HepG2 (cell line): Measurements from ENCODE around the gene NGFR. TPM values are rescaled to one million over a fixed set of nuclear protein-coding genes. Genes with fewer than 3 reads are reported as not detected.
A peak's percentile ranks its signal among the peaks of the same experiment; 100 is the strongest.

Source experiments
- ATAC-seq: fragments of 200-7000 bp; cut with Tn5 transposase; 3 replicates; pipeline ENCODE4 v1.9.1; 2020; ENCODE audit warnings: mild to moderate bottlenecking, moderate library complexity
- BruUV-seq: library from RNA; stranded (reverse); fragments of 400-500 nt; replicated peaks from 2 replicates; lab custom pipeline; 2021; lab: Mats Ljungman, UMichigan
- CTCF ChIA-PET: fragments of 300-600 bp; formaldehyde crosslinking; extraction: SDS; loops from one replicate; lab custom pipeline; 2021; ENCODE audit warnings: low total read pairs, inconsistent platforms, low intra/inter-chr PET ratio; lab: Yijun Ruan, JAX
- POLR2A ChIA-PET: fragments of 350-600 bp; sonication (Branson Sonifier 250); formaldehyde crosslinking; loops from one replicate; lab custom pipeline; 2020; ENCODE audit warnings: antibody characterized with exemption, inconsistent platforms; lab: Yijun Ruan, JAX
- DNase-seq: peaks from one replicate; pipeline ENCODE4 v3.0.0-alpha.2; 2015; ENCODE audit warnings: low spot score
- FAIRE-seq: peaks from 3 replicates; lab custom pipeline; 2011; peaks lifted over from hg19 to GRCh38; lab: Jason Lieb, UNC
- H2AFZ ChIP-seq: one replicate; pipeline ENCODE4 v1.6.1; 2011; ENCODE audit warnings: low read length, inconsistent platforms
- H3K27ac ChIP-seq: fragments of 300-600 bp; 3 replicates; pipeline ENCODE4 v1.8.0; 2011; ENCODE audit warnings: mixed run types, mild to moderate bottlenecking, mixed read lengths, low read length, inconsistent platforms; ENCODE audit not compliant: insufficient read depth; ENCODE audit errors: extremely low read length
- H3K27me3 ChIP-seq, 2 experiments: fragments of 200-600 bp in 1 of 2; 2 replicates in 1 of 2; 3 replicates in 1 of 2; pipeline versions ENCODE4 v1.6.0 to v1.8.0; 2011; ENCODE audit warnings: low read length in 2 of 2, mild to moderate bottlenecking in 2 of 2, moderate library complexity in 2 of 2, inconsistent platforms in 1 of 2; ENCODE audit not compliant: insufficient read depth in 2 of 2, control insufficient read depth in 1 of 2
- H3K36me3 ChIP-seq, 2 experiments: fragments of 200-600 bp in 1 of 2; replicated peaks in 1 of 2; 2 replicates in 1 of 2; 3 replicates in 1 of 2; pipeline versions ENCODE4 v1.5.1 to v1.8.0; 2011; ENCODE audit warnings: low read length in 2 of 2, inconsistent platforms in 1 of 2; ENCODE audit not compliant: insufficient read depth in 2 of 2, control insufficient read depth in 1 of 2
- H3K4me1 ChIP-seq: 2 replicates; pipeline ENCODE4 v1.5.1; 2012; ENCODE audit warnings: low read length, inconsistent platforms; ENCODE audit not compliant: insufficient read depth
- H3K4me2 ChIP-seq: 2 replicates; pipeline ENCODE4 v1.6.0; 2011; ENCODE audit warnings: low read depth, low read length, inconsistent platforms
- H3K4me3 ChIP-seq, 3 experiments: fragments of 200-600 bp in 1 of 3; sonication (generic), shearing (Covaris generic) in 1 of 3; replicated peaks in 1 of 3; 2 replicates each; pipeline ENCODE4 v1.5.1; 2011 to 2016; ENCODE audit warnings: low read length in 3 of 3, inconsistent platforms in 2 of 3, low read depth in 2 of 3, mild to moderate bottlenecking in 2 of 3, control low read depth in 1 of 3, mixed read lengths in 1 of 3; ENCODE audit not compliant: insufficient read depth in 1 of 3
- H3K79me2 ChIP-seq: one replicate; pipeline ENCODE4 v1.6.1; 2011; ENCODE audit warnings: low read length, inconsistent platforms; ENCODE audit not compliant: insufficient read depth
- H3K9ac ChIP-seq: 2 replicates; pipeline ENCODE4 v1.6.0; 2011; ENCODE audit warnings: mild to moderate bottlenecking, low read depth, low read length, inconsistent platforms; ENCODE audit not compliant: insufficient read depth
- H3K9me3 ChIP-seq: 2 replicates; pipeline ENCODE4 v1.5.1; 2012; ENCODE audit warnings: mild to moderate bottlenecking, low read length
- H4K20me1 ChIP-seq: 2 replicates; pipeline ENCODE4 v1.6.0; 2011; ENCODE audit warnings: inconsistent platforms, mild to moderate bottlenecking, low read length, moderate library complexity; ENCODE audit not compliant: insufficient read depth
- BCL6 ChIP-seq: IDR thresholded peaks from 2 replicates; pipeline ENCODE4 v1.6.1; 2016; ENCODE audit warnings: missing genetic modification reagents, missing compliant biosample characterization
- ETV5 ChIP-seq: IDR thresholded peaks from 2 replicates; pipeline ENCODE4 v1.6.1; 2018; ENCODE audit warnings: missing biosample characterization, missing genetic modification reagents, inconsistent platforms, borderline replicate concordance
- RNF2 ChIP-seq: fragments of 450-650 bp; conservative IDR thresholded peaks from 2 replicates; pipeline ENCODE4 v1.6.1; 2016; ENCODE audit warnings: low read depth
- SP140L ChIP-seq: sonication (generic); formaldehyde crosslinking; IDR thresholded peaks from 2 replicates; pipeline ENCODE4 v1.4.0; 2020; ENCODE audit warnings: missing genetic modification reagents, borderline replicate concordance
- SP2 ChIP-seq: sonication (generic); formaldehyde crosslinking; IDR thresholded peaks from 2 replicates; pipeline ENCODE4 v1.5.1; 2020; ENCODE audit warnings: mild to moderate bottlenecking, missing genetic modification reagents
- TEAD2 ChIP-seq: sonication (generic); formaldehyde crosslinking; IDR thresholded peaks from 2 replicates; pipeline ENCODE4 v1.9.0; 2021; ENCODE audit warnings: missing genetic modification reagents
- ZNF572 ChIP-seq: sonication (generic); formaldehyde crosslinking; IDR thresholded peaks from 2 replicates; pipeline ENCODE4 v1.5.1; 2020; ENCODE audit warnings: mild to moderate bottlenecking, missing genetic modification reagents
- ZNF644 ChIP-seq: IDR thresholded peaks from 2 replicates; pipeline ENCODE4 v1.6.1; 2016; ENCODE audit warnings: low read depth
- ZNF768 ChIP-seq: sonication (generic); formaldehyde crosslinking; IDR thresholded peaks from 2 replicates; pipeline ENCODE4 v1.4.0; 2020; ENCODE audit warnings: missing genetic modification reagents
- ZNF841 ChIP-seq: sonication (generic); formaldehyde crosslinking; IDR thresholded peaks from 2 replicates; pipeline ENCODE4 v1.8.1; 2023; ENCODE audit warnings: missing genetic modification reagents, borderline replicate concordance
- WGBS: methylation state at CpG from one replicate; pipeline ENCODE4 v1.1.6; 2017; ENCODE audit warnings: low lambda C conversion rate; 5-methylcytosine and 5-hydroxymethylcytosine counted together
- in situ Hi-C: cut with HindIII; loops from 2 replicates; pipeline ENCODE4 v1.10.0; 2017; ENCODE audit warnings: low pct_unique_long_range_greater_than_20kb; ENCODE audit not compliant: extremely low pct_ligation_motif_present
- intact Hi-C: fragments of 100-400 bp; cut with micrococcal nuclease; formaldehyde crosslinking; loops from one replicate; pipeline ENCODE4 v1.10.0; 2022; ENCODE audit not compliant: unreplicated experiment
- polyA plus RNA-seq, 8 experiments: library from polyadenylated mRNA; depleted of rRNA in 3 of 8; stranded (reverse) in 7 of 8; unstranded in 1 of 8; fragments of >200 nt; fragmentation: Illumina TruSeq in 4 of 8; extraction: Trizol in 4 of 8; gene quantifications; 2 replicates each; pipeline versions ENCODE4 v1.2.1 to v1.2.3, GENCODE V29; 2011 to 2016; ENCODE audit warnings: low read depth in 4 of 8, missing spikeins in 1 of 8, mixed read lengths in 1 of 8; ENCODE audit not compliant: insufficient read depth in 1 of 8
- total RNA-seq, 5 experiments: library from RNA; depleted of rRNA; stranded (reverse); fragments of >200 nt; fragmentation: Illumina TruSeq; extraction: Trizol; gene quantifications; 2 replicates each; pipeline ENCODE4 v1.2.3, GENCODE V29; 2016; ENCODE audit warnings: low read depth in 1 of 5
- TF ChIP-seq, protein P1 (sequence below): sonication (generic); formaldehyde crosslinking; IDR thresholded peaks from 2 replicates; pipeline ENCODE4 v1.8.0; 2022; ENCODE audit warnings: mild to moderate bottlenecking, missing genetic modification reagents, moderate library complexity
- TF ChIP-seq, protein P2 (sequence below): sonication (generic); formaldehyde crosslinking; conservative IDR thresholded peaks from 2 replicates; pipeline ENCODE4 v1.4.0; 2020; ENCODE audit warnings: missing genetic modification reagents
- TF ChIP-seq, protein P3 (sequence below): sonication (generic); formaldehyde crosslinking; IDR thresholded peaks from 2 replicates; pipeline ENCODE4 v1.5.0; 2020; ENCODE audit warnings: missing genetic modification reagents
- TF ChIP-seq, protein P4 (sequence below): sonication (generic); formaldehyde crosslinking; IDR thresholded peaks from 2 replicates; pipeline ENCODE4 v1.4.0; 2020; ENCODE audit warnings: missing genetic modification reagents, mild to moderate bottlenecking, borderline replicate concordance

Gene NGFR
- total and polyA plus RNA-seq, 2 of the 13 experiments (the other 11 are each of a cell fraction or from before 2014, with no cell fraction given), result 1.1 to 1.8 TPM

DNA sequence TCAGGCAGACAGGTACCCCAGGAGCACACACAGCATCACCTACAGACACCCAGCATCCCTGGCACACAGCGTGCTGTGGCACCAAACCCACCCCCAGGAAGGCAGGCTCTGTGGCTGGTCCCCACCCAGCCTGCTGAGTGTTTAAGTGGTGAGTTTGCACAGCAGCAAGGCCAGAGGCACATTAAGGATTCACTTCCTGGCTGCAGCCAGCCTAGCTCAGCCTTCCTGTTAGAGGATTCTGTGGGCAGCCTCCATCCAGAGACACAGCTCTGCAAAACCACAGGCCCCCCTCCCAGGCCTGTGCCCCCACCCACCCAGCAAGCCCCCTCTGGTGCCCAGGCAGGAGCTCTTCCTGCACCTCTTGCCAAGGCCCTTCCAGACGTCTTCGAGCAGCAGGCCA lies 44.4 kb upstream of the NGFR start:
- POLR2A ChIA-PET, result no interaction called here
- H3K4me3 ChIP-seq, result no peak overlapping the region
- no peaks in the 10 kb centered on the region for H3K36me3 ChIP-seq
- TF ChIP-seq SP140L (CRISPR knock-in tag), result no peak
- peak; percentile 34; the same call in 1 of the 2 replicates for TF ChIP-seq ETV5 (CRISPR knock-in tag)
- TF ChIP-seq ZNF572, result 0 out of 2 replicates have a peak, but pooled peaks have one; percentile 3
- peak; percentile 44; the same call in 1 of the 2 replicates for TF ChIP-seq ZNF768 (CRISPR knock-in tag)
- TF ChIP-seq, all 625 proteins: peak for 3
- H3K4me1 ChIP-seq, result peaks cover 31% of the 10 kb centered on the region
- intact Hi-C loops, result no loop called here
- no peak overlapping the region for H3K4me2 ChIP-seq
- BruUV-seq, result no TSS peak
- DNase-seq, result no peak
- no peak for ATAC-seq
- CTCF ChIA-PET, result no interaction called here
- WGBS, result 7% methylated on average over 2 of the region's 3 CpGs
- H2AFZ ChIP-seq, result no peak overlapping the region
- no peaks in the 10 kb centered on the region for H3K9me3 ChIP-seq
- no peak overlapping the region for H3K9ac ChIP-seq
- H3K27ac ChIP-seq, result no peak overlapping the region
- peaks cover 3 to 42% of the 10 kb centered on the region in 2 experiments; a peak in 3 of 5 replicates for H3K27me3 ChIP-seq
- H4K20me1 ChIP-seq, result no peaks in the 10 kb centered on the region
- H3K79me2 ChIP-seq, result no peaks in the 10 kb centered on the region
- no peak for FAIRE-seq
- in situ Hi-C loops, result no loop called here

DNA sequence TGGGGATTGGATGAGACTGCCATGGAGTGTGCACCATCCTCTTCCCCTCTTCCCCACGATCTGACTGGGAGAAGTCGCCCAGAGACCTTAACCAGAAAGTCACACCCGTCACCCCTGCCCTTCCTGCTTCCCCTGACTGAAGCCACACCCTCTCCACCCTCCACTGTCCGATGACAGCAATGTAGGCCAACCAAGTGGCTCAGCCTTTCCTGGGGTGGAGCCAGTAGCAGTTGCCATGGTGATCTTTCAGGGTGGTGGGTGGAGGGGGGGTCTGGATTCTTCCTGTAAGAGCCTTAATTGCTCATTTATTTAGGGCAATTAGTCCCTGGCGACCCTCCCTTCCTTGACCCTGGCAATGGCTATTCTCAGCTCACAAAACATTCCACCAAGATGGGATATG lies 42.9 kb upstream of the NGFR start:
- BruUV-seq, result no TSS peak
- Histone ChIP-seq H3K36me3 (no peaks in the 10 kb centered on the region), H2AFZ (no peak overlapping the region), H3K9me3 (no peaks in the 10 kb centered on the region), H3K4me3 (no peak overlapping the region), H3K9ac (no peak overlapping the region), H3K27me3 (peaks cover 8 to 43% of the 10 kb centered on the region in 2 experiments; a peak in 4 of 5 replicates), H3K79me2 (no peaks in the 10 kb centered on the region), H3K27ac (no peak overlapping the region), H3K4me2 (no peak overlapping the region), H4K20me1 (no peaks in the 10 kb centered on the region), H3K4me1 (peaks cover 40% of the 10 kb centered on the region)
- ChIA-PET POLR2A (no interaction called here), CTCF (no interaction called here)
- ATAC-seq (no peak), DNase-seq (no peak), FAIRE-seq (no peak)
- intact Hi-C loops (no loop called here), in situ Hi-C loops (no loop called here)
- WGBS, result 58% methylated on average over 5 of the region's 5 CpGs
- TF ChIP-seq, protein P1, sequence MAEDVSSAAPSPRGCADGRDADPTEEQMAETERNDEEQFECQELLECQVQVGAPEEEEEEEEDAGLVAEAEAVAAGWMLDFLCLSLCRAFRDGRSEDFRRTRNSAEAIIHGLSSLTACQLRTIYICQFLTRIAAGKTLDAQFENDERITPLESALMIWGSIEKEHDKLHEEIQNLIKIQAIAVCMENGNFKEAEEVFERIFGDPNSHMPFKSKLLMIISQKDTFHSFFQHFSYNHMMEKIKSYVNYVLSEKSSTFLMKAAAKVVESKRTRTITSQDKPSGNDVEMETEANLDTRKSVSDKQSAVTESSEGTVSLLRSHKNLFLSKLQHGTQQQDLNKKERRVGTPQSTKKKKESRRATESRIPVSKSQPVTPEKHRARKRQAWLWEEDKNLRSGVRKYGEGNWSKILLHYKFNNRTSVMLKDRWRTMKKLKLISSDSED (CRISPR knock-in tag), result no peak
- no peak for TF ChIP-seq BCL6 (CRISPR knock-in tag)
- TF ChIP-seq, protein P2, sequence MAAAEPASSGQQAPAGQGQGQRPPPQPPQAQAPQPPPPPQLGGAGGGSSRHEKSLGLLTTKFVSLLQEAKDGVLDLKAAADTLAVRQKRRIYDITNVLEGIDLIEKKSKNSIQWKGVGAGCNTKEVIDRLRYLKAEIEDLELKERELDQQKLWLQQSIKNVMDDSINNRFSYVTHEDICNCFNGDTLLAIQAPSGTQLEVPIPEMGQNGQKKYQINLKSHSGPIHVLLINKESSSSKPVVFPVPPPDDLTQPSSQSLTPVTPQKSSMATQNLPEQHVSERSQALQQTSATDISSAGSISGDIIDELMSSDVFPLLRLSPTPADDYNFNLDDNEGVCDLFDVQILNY (CRISPR knock-in tag), result no peak
- TF ChIP-seq TEAD2, result no peak
- TF ChIP-seq, protein P3, sequence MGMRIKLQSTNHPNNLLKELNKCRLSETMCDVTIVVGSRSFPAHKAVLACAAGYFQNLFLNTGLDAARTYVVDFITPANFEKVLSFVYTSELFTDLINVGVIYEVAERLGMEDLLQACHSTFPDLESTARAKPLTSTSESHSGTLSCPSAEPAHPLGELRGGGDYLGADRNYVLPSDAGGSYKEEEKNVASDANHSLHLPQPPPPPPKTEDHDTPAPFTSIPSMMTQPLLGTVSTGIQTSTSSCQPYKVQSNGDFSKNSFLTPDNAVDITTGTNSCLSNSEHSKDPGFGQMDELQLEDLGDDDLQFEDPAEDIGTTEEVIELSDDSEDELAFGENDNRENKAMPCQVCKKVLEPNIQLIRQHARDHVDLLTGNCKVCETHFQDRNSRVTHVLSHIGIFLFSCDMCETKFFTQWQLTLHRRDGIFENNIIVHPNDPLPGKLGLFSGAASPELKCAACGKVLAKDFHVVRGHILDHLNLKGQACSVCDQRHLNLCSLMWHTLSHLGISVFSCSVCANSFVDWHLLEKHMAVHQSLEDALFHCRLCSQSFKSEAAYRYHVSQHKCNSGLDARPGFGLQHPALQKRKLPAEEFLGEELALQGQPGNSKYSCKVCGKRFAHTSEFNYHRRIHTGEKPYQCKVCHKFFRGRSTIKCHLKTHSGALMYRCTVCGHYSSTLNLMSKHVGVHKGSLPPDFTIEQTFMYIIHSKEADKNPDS, result no peak
- TF ChIP-seq ZNF644 (CRISPR knock-in tag), result no peak
- TF ChIP-seq ZNF841 (CRISPR knock-in tag), result no peak
- TF ChIP-seq, protein P4, sequence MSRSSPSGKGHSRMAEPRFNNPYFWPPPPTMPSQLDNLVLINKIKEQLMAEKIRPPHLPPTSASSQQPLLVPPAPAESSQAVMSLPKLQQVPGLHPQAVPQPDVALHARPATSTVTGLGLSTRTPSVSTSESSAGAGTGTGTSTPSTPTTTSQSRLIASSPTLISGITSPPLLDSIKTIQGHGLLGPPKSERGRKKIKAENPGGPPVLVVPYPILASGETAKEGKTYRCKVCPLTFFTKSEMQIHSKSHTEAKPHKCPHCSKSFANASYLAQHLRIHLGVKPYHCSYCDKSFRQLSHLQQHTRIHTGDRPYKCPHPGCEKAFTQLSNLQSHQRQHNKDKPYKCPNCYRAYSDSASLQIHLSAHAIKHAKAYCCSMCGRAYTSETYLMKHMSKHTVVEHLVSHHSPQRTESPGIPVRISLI (CRISPR knock-in tag), result no peak
- TF ChIP-seq SP2 (CRISPR knock-in tag), result no peak
- no peak for TF ChIP-seq RNF2
